AG04449 (cell line): ENCODE data around the gene TTC8.
A peak's percentile ranks its signal among the peaks of the same experiment; 100 is the strongest.

ENCODE experiments used
- CTCF ChIA-PET: fragments of 350-600 bp; formaldehyde crosslinking; extraction: SDS; loops from one replicate; lab custom pipeline; 2021; ENCODE audit warnings: antibody characterized with exemption; lab: Yijun Ruan, JAX
- POLR2A ChIA-PET: fragments of 400-600, 350-600 bp; formaldehyde crosslinking; extraction: SDS; loops from one replicate; lab custom pipeline; 2020; ENCODE audit warnings: antibody characterized with exemption, inconsistent platforms; lab: Yijun Ruan, JAX
- DNase-seq: peaks from one replicate; pipeline ENCODE4 v3.0.0-alpha.2; 2010; ENCODE audit warnings: low read depth, low spot score
- H3K4me3 ChIP-seq: 2 replicates; pipeline ENCODE4 v1.5.1; 2011; ENCODE audit warnings: low read depth, mild to moderate bottlenecking, control low read depth, low read length
- TF ChIP-seq, protein P1 (sequence below): IDR thresholded peaks from one replicate; pipeline ENCODE4 v1.5.1; 2011; ENCODE audit warnings: mild to moderate bottlenecking, moderate library complexity, low read length, control low read depth, inconsistent platforms; ENCODE audit not compliant: insufficient read depth; ENCODE audit errors: missing control alignments

The TTC8 gene

DNA sequence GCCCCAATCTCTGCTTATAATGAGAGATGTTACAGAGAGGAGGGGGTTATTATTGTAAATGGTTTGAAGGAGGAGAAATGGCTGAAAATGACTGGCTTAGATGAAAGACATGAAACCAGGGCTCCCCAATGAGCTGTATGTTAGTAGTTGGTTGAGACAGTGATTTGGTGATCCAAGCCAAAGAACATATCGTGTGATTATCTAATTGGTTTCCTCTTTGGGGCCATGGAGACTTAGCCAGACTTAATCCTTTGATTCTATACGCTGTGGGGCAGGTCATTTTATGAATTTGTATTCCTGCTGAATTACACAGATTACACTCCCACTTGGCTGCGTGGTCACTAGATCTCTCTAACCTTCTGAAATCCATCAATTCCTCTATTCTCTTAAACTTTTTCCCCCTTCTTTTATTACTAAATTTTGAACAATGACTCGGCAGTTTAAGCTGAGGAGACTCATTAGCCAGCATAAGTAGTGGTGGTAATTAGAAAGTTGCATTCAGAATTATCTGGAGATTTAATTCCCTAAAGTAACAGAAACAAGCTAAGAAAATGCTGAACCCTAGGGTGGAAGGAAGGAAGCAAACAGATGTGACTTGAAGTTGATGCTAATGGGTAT is 5.3 kb downstream of the TTC8 start:
- TF ChIP-seq, protein P1, sequence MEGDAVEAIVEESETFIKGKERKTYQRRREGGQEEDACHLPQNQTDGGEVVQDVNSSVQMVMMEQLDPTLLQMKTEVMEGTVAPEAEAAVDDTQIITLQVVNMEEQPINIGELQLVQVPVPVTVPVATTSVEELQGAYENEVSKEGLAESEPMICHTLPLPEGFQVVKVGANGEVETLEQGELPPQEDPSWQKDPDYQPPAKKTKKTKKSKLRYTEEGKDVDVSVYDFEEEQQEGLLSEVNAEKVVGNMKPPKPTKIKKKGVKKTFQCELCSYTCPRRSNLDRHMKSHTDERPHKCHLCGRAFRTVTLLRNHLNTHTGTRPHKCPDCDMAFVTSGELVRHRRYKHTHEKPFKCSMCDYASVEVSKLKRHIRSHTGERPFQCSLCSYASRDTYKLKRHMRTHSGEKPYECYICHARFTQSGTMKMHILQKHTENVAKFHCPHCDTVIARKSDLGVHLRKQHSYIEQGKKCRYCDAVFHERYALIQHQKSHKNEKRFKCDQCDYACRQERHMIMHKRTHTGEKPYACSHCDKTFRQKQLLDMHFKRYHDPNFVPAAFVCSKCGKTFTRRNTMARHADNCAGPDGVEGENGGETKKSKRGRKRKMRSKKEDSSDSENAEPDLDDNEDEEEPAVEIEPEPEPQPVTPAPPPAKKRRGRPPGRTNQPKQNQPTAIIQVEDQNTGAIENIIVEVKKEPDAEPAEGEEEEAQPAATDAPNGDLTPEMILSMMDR, result no peak
- POLR2A ChIA-PET, result no interaction called here
- H3K4me3 ChIP-seq, result no peak overlapping the region
- no peak for DNase-seq
- CTCF ChIA-PET, result interaction anchor here (0.8 to 1.6 kb wide), 2 partner anchors 38 to 162 kb away, joined by 3 to 5 read pairs; no protein-coding TSS in a partner anchor

DNA sequence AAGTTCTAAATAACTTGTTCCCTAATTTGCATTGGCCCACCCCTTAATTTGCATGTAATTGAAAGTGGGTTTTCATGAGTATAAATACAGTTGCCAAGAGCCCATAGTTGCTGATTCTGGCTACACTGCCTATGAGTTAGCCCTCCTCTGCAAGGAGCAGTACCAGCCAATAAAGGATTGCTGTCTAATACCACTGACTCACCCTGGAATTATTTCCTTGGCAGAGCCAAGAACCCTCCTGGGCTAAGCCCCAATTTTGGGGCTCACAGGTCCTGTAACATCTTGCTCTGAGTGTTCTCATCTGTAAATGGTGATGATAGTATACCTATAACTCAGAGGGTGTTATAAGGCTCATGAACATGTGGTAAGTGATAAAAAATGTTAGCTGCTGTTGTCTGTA is 6.8 kb downstream of the TTC8 start:
- TF ChIP-seq, protein P1, result no peak
- ChIA-PET POLR2A (no interaction called here), CTCF (no interaction called here)
- no peak overlapping the region for H3K4me3 ChIP-seq
- peak; percentile 33 for DNase-seq

DNA sequence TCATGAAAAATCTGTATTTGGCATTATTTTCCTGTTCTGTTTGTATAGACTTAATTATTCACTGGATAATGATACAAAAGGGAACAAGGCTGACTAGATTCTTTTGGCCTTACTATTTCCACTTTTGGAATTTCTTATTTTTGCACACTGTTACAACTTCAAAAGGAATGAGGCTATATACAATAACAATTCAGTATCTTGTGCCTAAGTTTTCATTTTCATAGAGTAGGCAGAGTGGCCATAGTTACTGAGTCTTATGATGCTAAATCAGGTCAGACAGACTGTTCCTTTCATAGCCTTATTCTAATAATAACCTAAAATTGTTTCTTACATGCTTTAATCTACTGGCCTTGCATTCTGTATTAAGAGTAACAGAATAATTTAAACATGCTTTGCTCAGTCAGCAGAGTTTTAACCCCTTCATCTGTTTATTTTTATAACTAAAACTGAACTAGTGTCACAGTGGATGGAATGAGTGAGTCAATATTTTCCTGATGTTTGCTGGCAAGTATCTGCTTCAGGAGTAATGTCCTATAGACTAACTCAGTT is 10.5 kb downstream of the TTC8 start:
- POLR2A ChIA-PET, result interaction anchor here (1.3 kb wide), 1 partner anchor 10 kb away, joined by 4 read pairs; no protein-coding TSS in a partner anchor
- TF ChIP-seq, protein P1, result no peak
- DNase-seq, result no peak
- CTCF ChIA-PET, result interaction anchor here (0.9 to 1.5 kb wide), 2 partner anchors 10 to 61 kb away, joined by 3 read pairs; partner anchors contain the start of gene TTC8
- no peak overlapping the region for H3K4me3 ChIP-seq

DNA sequence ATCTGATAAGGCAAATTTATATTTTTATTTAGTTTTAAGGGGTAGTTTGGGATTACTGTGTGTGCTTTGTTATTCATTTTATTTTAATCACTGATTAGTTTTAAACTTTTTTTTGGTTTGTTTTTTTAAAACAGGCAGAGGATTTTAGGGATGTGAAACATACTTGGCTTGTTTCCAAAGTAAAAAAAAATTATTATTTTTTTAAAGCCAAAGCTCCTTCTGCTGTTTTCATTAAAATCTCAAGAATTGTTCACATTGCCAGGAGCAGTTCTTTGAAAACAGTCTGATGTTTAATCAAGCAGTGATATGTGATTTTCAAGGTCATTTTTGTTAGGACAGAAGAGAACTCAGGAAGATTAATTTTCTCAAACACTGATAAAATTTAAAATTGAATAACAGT is 11.2 kb downstream of the TTC8 start:
- ChIA-PET CTCF (interaction anchor here (0.9 to 1.5 kb wide), 2 partner anchors 11 to 62 kb away, joined by 3 read pairs; partner anchors contain the start of gene TTC8), POLR2A (no interaction called here)
- TF ChIP-seq, protein P1, result no peak
- no peak overlapping the region for H3K4me3 ChIP-seq
- no peak for DNase-seq

DNA sequence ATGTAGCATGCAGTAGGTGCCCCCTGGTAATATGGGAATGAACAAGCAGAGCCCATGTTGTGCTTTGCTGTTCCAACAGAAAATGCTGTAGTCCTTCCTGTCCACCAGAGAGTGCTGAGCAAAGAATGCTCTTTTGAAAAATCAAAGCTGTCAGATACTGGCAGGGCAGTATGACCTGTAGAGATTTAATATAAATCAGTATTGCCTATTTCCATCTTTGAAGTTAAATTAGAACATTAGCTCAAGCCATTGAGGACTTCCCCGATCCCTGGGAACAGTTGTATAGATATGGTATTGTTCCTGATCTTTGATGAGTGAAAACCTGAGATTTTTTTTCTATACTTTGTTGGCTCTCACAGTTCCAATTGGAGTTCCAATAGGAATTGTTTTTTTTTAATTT is 13.0 kb downstream of the TTC8 start:
- TF ChIP-seq, protein P1, result no peak
- ChIA-PET CTCF (interaction anchor here (2.0 to 2.6 kb wide), 2 partner anchors 13 to 171 kb away, joined by 5 to 10 read pairs; no protein-coding TSS in a partner anchor), POLR2A (no interaction called here)
- no peak for DNase-seq
- no peak overlapping the region for H3K4me3 ChIP-seq

DNA sequence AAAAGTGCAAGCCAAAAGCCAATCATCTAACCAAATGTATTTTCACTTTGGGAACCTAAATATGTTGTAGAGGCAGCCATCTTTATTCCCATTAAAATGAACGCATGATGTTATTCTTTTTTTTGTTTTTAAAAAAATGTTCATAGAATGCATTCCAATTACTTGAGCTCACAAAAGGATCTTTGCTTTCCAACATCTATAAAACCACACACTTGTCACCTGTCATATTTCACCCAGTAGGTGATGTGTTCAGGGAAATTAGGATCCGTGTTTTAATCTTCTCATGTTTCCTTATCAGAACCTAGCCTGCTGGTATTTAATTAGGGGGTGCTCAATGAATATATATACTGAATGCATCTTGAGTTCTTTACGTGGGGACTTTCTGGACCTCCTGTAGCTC is 13.6 kb downstream of the TTC8 start:
- POLR2A ChIA-PET, result no interaction called here

More for the DNA sequence above, 13.6 kb downstream of the TTC8 start:
- TF ChIP-seq, protein P1, result no peak
- no peak overlapping the region for H3K4me3 ChIP-seq
- DNase-seq, result no peak
- CTCF ChIA-PET, result interaction anchor here (1.6 to 2.6 kb wide), 4 partner anchors 11 to 171 kb away, joined by 5 to 10 read pairs (median 6); partner anchors contain the start of gene TTC8
